Measurements from ENCODE around the gene MYOM3. TPM values are rescaled to one million over a fixed set of nuclear protein-coding genes. Genes with fewer than 3 reads are reported as not detected.

Gene MYOM3
- total and polyA plus RNA-seq, 2 of the 13 experiments (the other 11 are each of a cell fraction or from before 2014, with no cell fraction given), result 5.8 to 15.3 TPM

DNA sequence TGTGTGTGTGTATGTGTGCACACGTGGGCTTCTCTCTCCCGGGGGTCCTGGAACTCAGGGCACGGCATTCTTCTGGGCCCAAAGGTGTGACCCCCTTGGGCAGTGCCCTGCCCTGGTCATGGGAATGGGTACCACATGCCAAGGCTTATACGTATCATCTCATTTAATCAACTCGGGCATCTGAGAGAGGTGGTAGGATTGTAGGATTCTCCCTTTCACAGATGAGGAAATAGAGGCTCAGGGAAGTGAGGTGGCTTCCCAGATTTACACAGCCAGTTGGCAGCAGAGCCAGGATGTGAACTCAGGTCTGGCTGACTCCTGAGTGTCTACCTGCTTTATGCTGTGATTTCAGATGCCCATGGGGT, 15.2 kb downstream of the MYOM3 start:
- Histone ChIP-seq H3K9ac (ENCODE audit: insufficient read depth, low read depth, low read length) (no peak overlapping the region), H3K79me2 (ENCODE audit: insufficient read depth, low read length) (no peaks in the 10 kb centered on the region), H3K4me2 (ENCODE audit: low read depth, low read length) (no peak overlapping the region), H3K4me3 (replicated peaks in 1 of 3; ENCODE audit: insufficient read depth in 1 of 3, low read depth in 2 of 3, low read length in 3 of 3) (no peak overlapping the region), H3K36me3 (replicated peaks in 1 of 2; ENCODE audit: control insufficient read depth in 1 of 2, insufficient read depth in 2 of 2, low read length in 2 of 2) (peaks cover 3 to 12% of the 10 kb centered on the region in 2 experiments; a peak in 3 of 5 replicates), H3K4me1 (ENCODE audit: insufficient read depth, low read length) (peaks cover 46% of the 10 kb centered on the region), H3K9me3 (ENCODE audit: low read length) (no peaks in the 10 kb centered on the region), H2AFZ (ENCODE audit: low read length) (no peak overlapping the region), H3K27me3 (ENCODE audit: control insufficient read depth in 1 of 2, insufficient read depth in 2 of 2, low read length in 2 of 2) (no peaks in the 10 kb centered on the region), H3K27ac (ENCODE audit: extremely low read length, insufficient read depth, low read length) (no peak overlapping the region), H4K20me1 (ENCODE audit: insufficient read depth, low read length) (no peaks in the 10 kb centered on the region)
- BruUV-seq (replicated peaks), result no TSS peak
- WGBS (ENCODE audit: low lambda C conversion rate), result 96% methylated on average over 3 of the region's 5 CpGs
- CTCF ChIA-PET (ENCODE audit: low intra/inter-chr PET ratio, low total read pairs), result no interaction called here
- in situ Hi-C loops (cut with HindIII; ENCODE audit: extremely low pct_ligation_motif_present, low pct_unique_long_range_greater_than_20kb), result no loop called here
- ATAC-seq (no peak), DNase-seq (ENCODE audit: low spot score) (no peak), FAIRE-seq (no peak)
- intact Hi-C loops (cut with micrococcal nuclease; ENCODE audit: unreplicated experiment), result no loop called here
- POLR2A ChIA-PET, result no interaction called here
- TF ChIP-seq TMF1 (CRISPR knock-in tag; IDR thresholded peaks at IDR 0.05; ENCODE audit: low read depth) (no peak), GATAD1 (CRISPR knock-in tag; IDR thresholded peaks at IDR 0.05) (no peak), EP300 (IDR thresholded peaks at IDR 0.05; ENCODE audit: low read depth in 2 of 2, low read length in 2 of 2) (no peak), EP300 (CRISPR knock-in tag; IDR thresholded peaks at IDR 0.05; ENCODE audit: borderline replicate concordance) (no peak), KLF13 (CRISPR knock-in tag; IDR thresholded peaks at IDR 0.05) (no peak), ZNF550 (CRISPR knock-in tag; IDR thresholded peaks at IDR 0.05; ENCODE audit: borderline replicate concordance) (no peak), MEIS2 (CRISPR knock-in tag; IDR thresholded peaks at IDR 0.05) (no peak), SIX4 (CRISPR knock-in tag; IDR thresholded peaks at IDR 0.05) (no peak), ZNF788 (CRISPR knock-in tag; IDR thresholded peaks at IDR 0.05; ENCODE audit: borderline replicate concordance) (no peak)
- TF ChIP-seq, protein P1, sequence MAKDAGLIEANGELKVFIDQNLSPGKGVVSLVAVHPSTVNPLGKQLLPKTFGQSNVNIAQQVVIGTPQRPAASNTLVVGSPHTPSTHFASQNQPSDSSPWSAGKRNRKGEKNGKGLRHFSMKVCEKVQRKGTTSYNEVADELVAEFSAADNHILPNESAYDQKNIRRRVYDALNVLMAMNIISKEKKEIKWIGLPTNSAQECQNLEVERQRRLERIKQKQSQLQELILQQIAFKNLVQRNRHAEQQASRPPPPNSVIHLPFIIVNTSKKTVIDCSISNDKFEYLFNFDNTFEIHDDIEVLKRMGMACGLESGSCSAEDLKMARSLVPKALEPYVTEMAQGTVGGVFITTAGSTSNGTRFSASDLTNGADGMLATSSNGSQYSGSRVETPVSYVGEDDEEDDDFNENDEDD (CRISPR knock-in tag; IDR thresholded peaks at IDR 0.05; ENCODE audit: borderline replicate concordance), result no peak

All from HepG2 (cell line).